ENCODE measurements around the gene DPP3.

Gene DPP3

DNA sequence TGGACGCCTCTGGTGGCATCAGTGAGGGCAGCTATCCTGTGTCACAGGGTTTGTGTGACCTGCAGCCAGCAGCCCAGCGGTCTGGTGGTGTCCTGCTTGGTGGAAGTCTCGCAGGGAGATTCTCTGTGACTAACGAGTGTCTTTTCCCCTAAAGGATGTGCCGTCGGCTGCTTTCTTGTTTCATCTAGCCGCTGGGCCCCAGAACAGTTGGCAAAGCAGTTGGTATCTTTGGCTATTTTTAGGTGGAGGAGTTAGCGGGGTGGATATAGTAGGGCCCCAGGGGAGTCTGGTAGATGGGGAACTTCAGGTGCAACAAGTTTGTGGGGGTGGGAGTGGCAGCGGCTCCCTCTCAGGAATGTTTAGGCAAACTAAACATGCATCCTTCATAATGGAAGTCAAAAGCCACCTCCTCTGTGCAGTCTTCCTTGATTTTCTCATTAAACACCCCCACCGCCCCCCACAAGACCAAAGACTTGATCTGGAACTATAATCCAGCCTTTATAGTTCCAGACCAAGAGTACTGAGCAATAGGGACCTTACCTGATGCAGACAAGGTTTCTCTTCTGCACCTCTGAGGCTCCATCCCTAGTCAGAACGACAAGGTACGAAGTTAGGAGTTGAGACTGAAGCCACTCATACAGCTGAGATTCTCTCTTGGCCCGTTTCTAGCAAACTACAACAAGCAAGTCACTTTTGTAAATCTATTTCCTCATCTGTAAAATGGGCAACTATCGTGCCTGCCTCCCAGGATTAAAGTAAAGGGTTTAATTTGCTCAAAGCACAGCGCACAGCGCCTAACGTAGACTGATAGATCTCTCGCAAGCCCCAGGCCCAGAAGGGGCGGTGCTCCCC is 14.6 kb upstream of the DPP3 start:
- no peak for DNase-seq (ENCODE audit: low spot score)

DNA sequence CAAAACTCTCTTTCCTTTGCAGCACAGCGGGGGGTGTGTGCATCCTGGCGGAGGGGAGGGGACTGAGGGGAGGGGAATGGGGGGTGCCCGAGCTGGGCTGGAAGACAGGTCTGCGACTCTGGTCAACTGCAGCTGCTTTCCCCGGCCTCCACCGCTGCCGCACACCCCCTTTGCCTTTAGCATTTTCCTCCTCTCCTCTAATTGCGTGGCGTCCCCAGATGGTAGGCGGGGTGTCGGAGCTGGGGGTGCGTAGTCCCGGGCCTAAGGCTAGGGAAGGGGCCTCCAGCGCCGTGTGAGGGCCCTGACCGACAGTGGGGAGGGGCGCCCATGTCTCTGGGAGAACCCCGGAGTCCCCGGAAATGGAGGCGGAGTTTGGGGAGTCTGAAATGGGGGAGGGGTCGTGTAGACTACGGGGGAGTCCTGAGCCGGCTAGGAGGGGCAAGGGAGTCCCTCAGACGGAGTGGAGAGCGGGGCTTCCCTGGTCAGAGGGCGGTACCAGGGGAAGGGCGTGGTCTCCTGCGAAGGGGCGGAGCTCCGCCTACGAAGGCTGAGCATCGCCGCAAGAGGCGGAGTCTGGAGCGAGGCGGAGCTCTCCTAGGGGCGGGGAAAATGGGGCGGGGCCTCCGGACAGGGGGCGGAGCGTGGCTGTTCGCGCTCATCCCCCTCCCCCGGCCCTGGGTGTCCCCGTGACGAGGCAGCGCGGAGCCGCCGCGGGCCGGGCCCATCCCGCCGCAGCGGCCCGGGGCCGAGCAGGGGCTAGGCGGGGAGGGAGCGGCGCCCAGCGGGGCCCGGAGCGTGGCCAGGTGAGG is 13.8 kb upstream of the DPP3 start, which contains the start of gene PELI3:
TSS of gene PELI3 (plus strand) at position 681 of the 809 bp plus-strand sequence. CDS start 1,224 bp downstream, outside the sequence.
- DNase-seq (ENCODE audit: low spot score): peak; percentile 89

DNA sequence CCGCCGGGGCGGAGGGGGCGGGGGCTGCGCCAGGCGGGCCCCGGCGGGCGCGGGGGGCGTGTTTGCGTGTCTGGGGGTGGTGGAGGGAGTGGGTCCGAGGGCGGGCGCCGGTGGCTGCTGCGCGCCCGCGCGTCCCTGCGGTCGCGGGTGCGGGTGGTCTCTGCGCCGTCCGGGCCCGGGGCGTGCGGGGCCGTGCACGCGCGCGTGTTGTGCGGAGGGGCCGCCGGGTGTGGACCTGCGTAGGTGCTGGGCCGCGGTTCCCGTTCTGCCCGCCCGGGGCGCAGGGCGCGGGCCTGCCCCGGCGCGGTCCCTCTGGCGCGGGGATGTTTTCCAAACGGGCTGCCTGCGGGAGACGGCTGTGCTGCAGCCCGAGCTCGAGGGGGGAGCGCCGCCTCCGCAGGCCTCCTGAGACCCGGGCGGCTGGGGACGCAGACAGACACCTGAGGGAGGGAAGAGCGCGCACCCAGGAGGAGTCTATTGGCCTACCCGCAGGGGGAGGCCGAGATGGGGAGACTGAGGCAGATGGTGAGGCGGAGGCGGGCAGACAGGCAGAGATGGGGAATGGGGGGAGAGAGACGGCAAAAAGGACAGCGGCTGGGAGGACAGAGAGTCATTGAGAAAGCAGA is 13.1 kb upstream of the DPP3 start:
- peak; percentile 25 for DNase-seq (ENCODE audit: low spot score)

DNA sequence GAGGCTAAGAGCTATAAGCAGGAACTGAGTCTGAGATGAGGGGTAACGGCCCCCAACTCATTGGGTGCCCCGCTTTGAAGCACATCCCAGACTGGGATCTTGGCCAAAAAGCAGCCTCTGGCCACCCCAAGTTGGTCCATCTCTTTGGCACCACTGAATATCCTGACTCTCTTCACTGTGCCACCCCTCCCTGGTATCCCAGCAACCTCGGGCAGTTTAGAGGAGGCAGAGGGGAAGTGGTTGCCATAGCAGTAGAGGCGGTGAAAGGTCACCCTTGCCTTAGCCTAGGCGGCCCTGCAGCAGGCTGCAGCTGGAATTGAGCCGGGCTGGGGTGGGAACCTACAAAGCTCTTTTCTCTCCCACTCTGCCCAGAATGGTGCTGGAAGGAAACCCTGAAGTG is 12.5 kb upstream of the DPP3 start:
- no peak for DNase-seq (ENCODE audit: low spot score)

DNA sequence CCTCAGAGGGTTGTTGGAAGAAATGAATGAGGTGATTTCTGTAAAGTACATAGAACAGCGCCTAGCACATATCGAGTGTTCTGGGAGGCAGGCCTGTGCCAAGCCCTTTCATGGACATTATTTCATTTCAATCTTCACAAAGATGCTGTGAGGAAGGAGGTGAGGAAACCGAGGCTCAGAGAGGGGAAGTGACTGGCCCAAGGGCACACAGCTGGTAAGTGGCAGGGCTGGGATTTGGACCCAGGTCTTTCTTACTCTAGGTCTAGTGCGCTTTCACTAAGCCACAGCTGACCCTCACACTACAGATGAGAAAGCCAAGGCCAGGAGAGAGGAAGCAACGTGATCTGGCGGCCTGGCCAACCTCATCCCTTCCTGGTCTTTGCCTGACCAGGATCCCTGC is 11.5 kb upstream of the DPP3 start:
- DNase-seq (ENCODE audit: low spot score): no peak

DNA sequence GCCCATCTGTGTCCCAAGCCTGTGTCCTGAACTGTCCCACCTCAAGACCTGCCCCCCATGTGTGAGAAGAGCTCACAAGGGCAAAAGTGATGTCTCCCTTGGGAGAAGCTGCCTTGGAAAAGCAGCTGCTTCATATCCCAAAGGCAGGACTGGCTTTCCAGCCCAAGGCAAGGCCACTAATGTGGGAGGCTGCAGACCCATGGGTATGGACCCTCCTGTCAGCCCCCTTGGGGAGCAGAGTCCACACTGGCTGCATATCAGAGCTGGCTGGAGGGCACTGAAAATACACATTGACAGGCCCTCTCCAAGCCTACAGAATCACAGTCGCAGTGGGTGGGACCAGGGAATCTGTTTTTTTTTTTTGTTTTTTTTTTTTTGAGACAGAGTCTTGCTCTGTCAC is 10.8 kb upstream of the DPP3 start:
- no peak for DNase-seq (ENCODE audit: low spot score)

DNA sequence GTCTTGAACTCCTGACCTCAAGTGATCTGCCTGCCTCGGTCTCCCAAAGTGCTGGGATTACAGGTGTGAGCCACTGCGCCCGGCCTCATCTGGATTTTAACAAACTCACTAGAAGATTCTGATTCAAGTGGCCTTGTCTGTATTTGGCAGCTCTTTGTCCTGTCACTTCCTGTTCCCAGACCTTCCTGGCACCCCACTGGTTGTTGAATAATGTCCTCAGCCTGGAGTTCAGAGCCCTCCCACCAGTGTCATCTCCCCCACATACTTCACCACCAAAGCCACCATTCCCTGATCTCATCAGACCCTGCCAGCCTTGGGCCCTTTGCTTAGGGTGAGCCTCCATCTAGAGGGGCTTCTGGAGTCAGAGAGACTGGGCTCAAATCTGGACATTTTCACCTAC is 10.2 kb upstream of the DPP3 start:
- no peak for DNase-seq (ENCODE audit: low spot score)

DNA sequence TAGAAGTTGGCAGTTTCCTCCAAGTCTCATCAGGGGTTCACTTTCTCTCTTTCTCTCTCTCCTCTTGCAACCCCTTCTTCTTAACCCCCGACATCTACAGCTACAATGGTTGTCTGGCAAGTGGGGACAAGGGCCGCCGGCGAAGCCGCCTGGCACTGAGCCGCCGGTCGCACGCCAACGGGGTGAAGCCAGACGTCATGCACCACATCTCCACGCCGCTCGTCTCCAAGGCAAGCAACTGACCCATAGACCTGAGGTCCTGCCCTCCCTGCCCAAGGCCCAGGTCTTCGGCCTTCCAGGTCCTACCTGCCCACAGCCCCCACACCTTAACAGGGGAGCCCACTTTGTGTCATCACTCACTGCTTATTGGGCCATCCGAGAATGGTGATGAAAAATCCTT is 9.1 kb upstream of the DPP3 start:
- DNase-seq (ENCODE audit: low spot score): no peak

DNA sequence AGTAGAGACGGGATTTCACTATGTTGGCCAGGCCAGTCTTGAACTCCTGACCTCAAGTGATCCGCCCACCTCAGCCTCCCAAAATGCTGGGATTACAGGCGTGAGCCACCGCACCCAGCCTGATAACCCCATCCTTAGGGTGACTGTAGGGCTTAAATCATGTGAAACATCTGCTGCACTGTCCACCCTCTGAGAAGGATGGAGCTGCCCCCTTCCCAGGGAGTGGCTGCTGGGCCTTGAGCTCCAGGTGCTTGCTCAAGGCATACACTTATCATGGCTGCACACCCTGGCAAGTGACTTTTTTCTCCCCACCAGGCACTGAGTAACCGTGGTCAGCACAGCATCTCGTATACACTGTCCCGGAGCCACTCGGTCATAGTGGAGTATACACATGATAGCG is 8.2 kb upstream of the DPP3 start:
- no peak for DNase-seq (ENCODE audit: low spot score)

DNA sequence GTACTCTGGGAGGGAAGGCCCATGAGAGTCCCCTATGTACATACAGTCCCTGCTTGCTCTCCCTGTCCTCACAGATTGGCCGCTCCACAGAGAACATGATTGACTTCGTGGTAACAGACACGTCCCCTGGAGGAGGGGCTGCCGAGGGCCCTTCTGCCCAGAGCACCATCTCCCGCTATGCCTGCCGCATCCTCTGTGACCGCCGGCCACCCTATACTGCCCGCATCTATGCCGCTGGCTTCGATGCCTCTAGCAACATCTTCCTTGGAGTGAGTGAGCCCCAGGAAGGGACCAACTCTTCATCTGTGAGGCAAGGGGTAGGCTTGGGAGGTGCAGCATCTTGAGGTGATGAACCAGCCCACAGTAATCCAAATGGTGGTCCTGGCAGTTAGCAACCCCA is 7.1 kb upstream of the DPP3 start:
- DNase-seq (ENCODE audit: low spot score): no peak

DNA sequence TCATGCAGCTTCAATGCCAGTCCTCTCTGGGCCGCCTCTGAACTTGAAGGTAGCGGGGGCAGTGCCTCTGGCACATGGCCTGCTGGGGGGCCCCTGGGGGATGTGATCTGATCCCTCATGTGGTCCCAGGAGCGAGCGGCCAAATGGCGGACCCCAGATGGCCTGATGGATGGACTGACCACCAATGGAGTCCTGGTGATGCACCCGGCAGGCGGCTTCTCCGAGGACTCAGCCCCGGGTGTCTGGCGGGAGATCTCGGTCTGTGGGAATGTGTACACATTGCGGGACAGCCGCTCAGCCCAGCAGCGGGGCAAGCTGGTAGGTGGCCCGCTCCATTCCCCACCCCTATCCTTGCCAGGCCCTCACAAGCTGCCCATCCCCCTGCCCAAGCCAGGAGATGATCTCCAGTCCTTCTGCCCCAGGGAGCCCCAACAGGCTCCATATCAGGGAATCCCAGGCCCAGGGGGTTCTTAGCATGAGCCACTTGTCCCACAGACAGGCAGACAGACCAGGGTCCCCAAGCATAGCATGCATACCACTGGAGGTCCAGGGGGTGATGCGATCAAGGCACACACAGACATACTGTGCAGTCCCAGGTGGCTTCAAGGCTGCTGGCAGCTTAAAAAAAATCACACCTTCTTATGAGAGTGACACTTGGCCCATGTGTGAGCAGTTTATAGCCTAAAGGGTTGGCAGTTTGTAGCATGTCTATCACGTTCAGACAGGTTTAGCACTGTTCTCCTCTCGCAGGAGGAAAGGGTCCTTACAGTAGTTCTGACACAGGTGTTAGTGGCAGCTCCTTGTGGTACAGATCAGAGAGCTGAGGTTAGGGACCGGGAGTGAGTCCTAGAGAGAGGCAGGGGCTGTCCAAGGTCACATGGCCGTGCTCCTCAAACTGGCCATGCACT is 6.4 kb upstream of the DPP3 start:
- no peak for DNase-seq (ENCODE audit: low spot score)

DNA sequence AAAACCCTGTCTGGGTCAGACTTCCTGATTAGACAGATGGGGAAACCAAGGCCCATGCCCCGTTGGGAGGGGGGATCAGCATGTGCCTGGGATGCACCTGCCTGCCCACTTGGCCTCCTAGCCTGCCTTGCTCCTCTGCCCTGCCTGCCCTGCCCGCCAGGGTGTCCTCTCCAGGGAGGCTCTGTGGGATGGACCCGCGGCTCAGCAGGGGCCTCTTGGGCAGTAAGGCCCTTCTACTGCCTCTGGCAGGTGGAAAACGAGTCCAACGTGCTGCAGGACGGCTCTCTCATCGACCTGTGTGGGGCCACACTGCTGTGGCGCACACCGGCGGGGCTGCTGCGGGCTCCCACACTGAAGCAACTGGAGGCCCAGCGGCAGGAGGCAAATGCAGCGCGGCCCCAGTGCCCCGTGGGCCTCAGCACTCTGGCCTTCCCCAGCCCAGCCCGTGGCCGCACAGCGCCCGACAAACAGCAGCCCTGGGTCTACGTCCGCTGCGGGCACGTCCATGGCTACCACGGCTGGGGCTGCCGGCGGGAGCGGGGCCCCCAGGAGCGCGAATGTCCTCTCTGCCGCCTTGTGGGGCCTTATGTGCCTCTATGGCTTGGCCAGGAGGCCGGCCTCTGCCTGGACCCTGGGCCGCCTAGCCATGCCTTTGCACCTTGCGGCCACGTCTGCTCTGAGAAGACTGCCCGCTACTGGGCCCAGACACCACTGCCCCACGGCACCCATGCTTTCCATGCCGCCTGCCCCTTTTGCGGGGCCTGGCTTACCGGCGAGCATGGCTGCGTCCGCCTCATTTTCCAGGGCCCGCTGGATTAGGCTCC is 4.7 kb upstream of the DPP3 start:
- no peak for DNase-seq (ENCODE audit: low spot score)

DNA sequence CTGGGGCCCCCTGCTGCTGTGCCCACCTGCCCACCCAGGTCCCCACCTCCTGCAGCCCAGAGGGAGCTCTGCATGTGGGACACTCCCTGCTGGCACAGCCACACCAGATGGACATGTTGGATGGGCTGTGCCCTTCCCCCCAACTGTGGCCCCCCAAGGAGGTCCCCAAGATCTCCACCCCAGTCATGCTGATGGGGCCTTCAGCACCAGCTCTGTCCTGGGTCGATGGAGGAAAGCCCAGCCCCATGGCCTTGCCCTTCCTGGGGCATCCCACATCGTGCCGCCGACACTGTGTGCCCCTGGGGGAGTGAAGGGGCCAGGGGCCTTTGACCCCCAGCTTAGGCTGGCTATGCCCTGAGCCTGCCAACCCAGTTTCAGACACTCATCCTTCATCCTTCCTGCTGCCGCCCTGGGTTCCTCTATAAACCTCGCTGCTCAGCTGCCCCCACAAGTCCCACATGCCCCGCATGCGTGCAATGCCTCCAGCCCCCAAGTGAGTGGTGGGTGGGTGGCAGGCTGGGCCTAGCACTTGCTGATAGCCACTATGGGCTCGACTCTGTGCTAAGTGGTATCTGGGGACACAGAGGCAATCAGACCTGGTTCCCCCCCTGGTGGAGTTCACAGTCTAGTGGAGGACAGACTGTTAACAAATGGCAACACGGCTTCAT is 3.9 kb upstream of the DPP3 start:
- no peak for DNase-seq (ENCODE audit: low spot score)

DNA sequence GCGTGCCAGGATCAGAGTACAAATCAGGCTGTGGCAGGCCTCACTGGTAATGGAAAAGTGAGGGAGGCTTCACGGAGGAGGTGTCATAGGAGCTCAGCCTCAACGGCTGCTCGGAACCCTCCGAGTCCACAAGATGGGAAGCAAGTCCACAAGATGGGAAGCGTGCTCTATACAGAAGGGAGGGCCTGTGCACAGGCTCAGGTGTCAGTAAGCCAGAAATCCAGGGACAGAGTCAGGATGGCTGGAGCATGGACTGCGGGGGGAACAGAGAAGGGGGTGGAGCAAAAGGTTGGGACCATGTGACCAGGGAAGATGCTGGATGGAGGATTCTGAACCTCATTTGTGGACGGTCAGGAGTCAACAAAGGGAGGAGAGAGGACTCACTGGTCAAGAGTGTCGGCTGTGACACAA is 3.4 kb upstream of the DPP3 start:
- no peak for DNase-seq (ENCODE audit: low spot score)

DNA sequence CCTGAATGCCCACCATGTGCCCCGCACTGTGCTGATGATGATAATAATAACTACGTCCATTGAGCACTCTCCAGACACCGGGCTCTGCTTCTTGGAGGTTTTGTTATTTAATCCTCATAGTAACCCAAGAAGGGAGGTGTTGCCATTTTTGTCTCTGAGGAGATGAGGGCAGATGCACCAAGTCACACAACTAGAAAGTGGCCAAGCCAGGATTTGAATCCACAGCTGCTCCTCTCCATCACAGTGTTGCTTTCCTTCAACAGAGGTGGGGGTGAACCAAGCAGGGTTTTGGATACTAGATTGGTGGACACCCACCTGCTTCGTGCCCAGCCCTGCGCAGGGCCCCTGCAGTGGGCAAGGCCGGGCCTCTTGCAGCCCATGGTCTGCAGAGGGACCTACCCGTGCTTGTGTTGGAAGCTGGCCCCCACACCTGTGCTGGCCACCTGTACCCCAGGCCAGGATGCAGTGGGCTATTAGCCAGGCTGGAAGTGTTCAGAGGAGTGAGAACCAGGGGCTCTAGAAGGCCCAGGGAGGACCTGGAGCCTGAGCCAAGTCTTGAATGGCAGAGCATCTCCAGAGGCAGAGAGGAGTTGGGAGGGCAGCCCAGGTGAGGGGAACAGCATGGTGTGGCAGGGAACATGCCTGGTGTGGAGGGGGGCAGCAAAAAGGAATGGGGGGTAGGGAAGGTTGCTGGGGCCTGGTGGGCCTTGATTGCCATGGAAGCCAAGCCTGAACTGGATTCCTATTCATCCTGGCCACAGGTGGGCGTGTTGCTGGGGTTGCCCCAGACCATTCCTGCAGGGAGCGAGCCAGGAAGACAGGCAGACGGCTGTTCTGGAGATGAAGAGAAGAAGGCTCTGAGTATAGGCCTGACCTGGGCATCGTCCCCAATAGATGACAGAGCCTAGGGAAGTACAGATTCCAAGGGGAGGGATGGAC is 2.7 kb upstream of the DPP3 start:
- no peak for DNase-seq (ENCODE audit: low spot score)

DNA sequence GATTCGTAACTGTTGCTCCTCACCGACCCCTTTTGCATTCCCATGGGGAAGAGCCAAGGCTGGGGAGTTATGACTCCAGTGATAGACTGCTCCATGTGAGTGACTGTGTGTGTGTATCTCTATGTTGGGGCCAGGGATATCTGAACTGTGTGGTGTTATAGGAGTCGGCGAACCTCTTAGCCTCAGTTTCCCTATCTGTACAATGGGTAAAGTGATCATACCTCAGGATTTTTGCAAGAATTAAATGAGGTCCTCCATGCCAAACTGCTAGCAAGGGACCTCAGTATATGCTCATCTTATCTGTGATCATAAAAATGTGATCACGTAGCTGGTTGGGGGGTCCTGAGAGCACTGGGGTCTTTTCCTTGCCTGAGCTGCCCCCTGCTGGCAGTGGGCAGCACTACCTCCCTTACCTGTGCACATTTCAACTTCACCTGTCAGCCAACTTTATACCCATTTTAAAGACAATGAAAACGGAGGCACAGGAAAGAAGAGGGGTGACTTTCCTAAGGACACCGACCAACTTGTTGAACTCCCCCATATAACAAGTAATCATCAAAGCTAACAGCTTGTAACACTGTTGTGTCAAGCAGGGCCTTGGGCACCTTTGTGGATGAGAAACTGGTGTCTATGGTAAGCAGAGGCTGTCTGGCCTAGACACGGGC is 1.4 kb upstream of the DPP3 start:
- DNase-seq (ENCODE audit: low spot score): peak; percentile 42

DNA sequence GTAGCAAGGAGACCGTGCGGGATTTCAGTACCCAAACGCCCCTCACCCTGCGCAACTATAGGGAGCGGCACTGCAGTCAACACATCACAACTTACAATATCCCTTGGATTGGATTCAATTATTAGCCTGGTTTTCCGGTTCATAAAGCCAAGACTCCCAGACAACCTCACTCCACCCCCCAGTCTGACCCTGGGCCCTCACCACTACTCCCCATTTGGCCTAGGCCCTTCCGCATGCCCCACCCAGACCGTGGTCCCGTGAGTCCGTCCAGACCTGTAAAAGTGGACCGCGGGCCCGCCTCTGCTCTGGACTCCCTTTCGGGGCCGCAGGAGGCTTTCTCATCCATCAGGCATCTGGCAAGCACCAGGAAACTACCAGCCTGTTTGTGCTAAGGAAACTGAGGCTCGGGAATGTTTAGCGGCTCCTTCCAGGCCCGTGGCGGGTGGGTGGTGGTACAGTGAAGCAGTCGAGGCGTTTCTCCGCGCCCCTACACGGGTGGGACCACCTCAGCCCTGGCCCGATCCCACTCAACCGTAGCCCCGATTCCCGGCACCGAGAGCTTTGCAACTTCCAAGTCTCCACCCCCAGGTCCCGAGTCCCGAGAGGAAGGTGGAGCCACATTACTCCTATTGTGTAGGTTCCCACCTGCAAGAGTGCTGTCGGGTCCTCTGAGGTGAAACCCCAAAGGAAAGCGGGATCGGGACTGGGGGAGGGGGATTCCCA is 679 bp upstream of the DPP3 start:
- DNase-seq (ENCODE audit: low spot score): peak; percentile 68

DNA sequence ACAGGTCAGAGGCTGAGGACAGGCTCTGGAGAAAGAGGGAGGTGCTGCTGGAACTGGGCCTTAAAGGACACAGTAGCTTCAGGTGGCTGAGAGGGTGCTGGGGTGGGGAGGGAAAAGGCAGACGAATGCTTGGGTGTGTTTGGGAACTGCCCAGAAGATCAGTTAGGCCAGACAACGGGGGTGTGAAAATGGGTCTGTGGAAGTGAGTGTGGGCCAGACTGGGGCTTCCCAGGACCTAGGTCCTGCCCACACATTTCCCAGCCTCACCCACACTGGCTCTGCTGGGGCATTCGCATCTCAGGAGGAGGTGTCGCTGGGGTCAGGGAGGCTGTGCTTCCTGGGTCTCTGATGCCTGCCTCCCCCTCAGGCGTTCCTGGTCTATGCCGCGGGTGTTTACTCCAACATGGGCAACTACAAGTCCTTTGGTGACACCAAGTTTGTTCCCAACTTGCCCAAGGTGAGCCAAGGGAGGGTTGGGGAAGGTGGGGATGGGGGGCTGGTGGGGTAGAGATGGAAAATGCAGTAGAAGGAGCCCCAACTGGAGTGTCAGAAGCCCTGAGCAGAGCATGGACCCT is 4.7 kb downstream of the DPP3 start:
- DNase-seq (ENCODE audit: low spot score): no peak

Measured in kidney tubule cell (primary cell).